H9 (cell line): ENCODE measurements around the gene SERBP1. TPM values are rescaled to one million over a fixed set of nuclear protein-coding genes. Genes with fewer than 3 reads are reported as not detected.

Experiments
- DNase-seq: peaks from one replicate; pipeline ENCODE4 v3.0.0-alpha.2; 2017
- H2AFZ ChIP-seq: one replicate; pipeline ENCODE4 v1.6.1; 2013; ENCODE audit warnings: mild to moderate bottlenecking, low read length, control low read depth, moderate library complexity
- H2AK5ac ChIP-seq: 2 replicates; pipeline ENCODE4 v1.6.1; 2013; ENCODE audit warnings: low read length, control low read depth, mixed read lengths; ENCODE audit not compliant: insufficient read length
- H2BK120ac ChIP-seq: one replicate; pipeline ENCODE4 v1.6.1; 2013; ENCODE audit warnings: low read depth, mild to moderate bottlenecking, low read length, control low read depth, inconsistent platforms; ENCODE audit not compliant: poor library complexity, severe bottlenecking
- H2BK12ac ChIP-seq: 2 replicates; pipeline ENCODE4 v1.6.1; 2013; ENCODE audit warnings: low read length, control low read depth, mixed read lengths, low read depth; ENCODE audit not compliant: insufficient read length
- H2BK15ac ChIP-seq: 2 replicates; pipeline ENCODE4 v1.6.1; 2013; ENCODE audit warnings: low read depth, low read length, control low read depth
- H2BK20ac ChIP-seq: one replicate; pipeline ENCODE4 v1.6.1; 2013; ENCODE audit warnings: low read depth, mild to moderate bottlenecking, low read length, control low read depth, inconsistent platforms; ENCODE audit not compliant: poor library complexity, severe bottlenecking
- H2BK5ac ChIP-seq: 2 replicates; pipeline ENCODE4 v1.6.1; 2013; ENCODE audit warnings: low read length, control low read depth, mixed read lengths; ENCODE audit not compliant: insufficient read length
- H3K14ac ChIP-seq: 2 replicates; pipeline ENCODE4 v1.6.1; 2013; ENCODE audit warnings: low read length, control low read depth; ENCODE audit not compliant: insufficient read depth
- H3K18ac ChIP-seq: 2 replicates; pipeline ENCODE4 v1.6.1; 2013; ENCODE audit warnings: low read depth, mild to moderate bottlenecking, mixed read lengths, low read length, control low read depth; ENCODE audit not compliant: insufficient read length
- H3K23ac ChIP-seq: 2 replicates; pipeline ENCODE4 v1.6.1; 2013; ENCODE audit warnings: low read length, control low read depth, mixed read lengths, low read depth; ENCODE audit not compliant: insufficient read length
- H3K23me2 ChIP-seq: 2 replicates; pipeline ENCODE4 v1.6.1; 2013; ENCODE audit warnings: low read depth, mild to moderate bottlenecking, mixed read lengths, low read length, control low read depth; ENCODE audit not compliant: insufficient read length, poor library complexity, severe bottlenecking
- H3K27ac ChIP-seq: 2 replicates; pipeline ENCODE4 v1.5.1; 2013; ENCODE audit warnings: low read length, control low read depth, mixed read lengths, low read depth; ENCODE audit not compliant: insufficient read length
- H3K27me3 ChIP-seq: 2 replicates; pipeline ENCODE4 v1.6.1; 2013; ENCODE audit warnings: low read length, control low read depth, inconsistent platforms; ENCODE audit not compliant: insufficient read depth
- H3K4ac ChIP-seq: 2 replicates; pipeline ENCODE4 v1.6.1; 2013; ENCODE audit warnings: low read depth, mild to moderate bottlenecking, control low read depth, inconsistent platforms, low read length, moderate library complexity
- H3K4me1 ChIP-seq: 2 replicates; pipeline ENCODE4 v1.6.1; 2013; ENCODE audit warnings: low read length, control low read depth, inconsistent platforms; ENCODE audit not compliant: insufficient read depth
- H3K4me2 ChIP-seq: 2 replicates; pipeline ENCODE4 v1.6.1; 2013; ENCODE audit warnings: low read length, control low read depth, mixed read lengths; ENCODE audit not compliant: insufficient read length, insufficient read depth
- H3K56ac ChIP-seq: 2 replicates; pipeline ENCODE4 v1.6.1; 2013; ENCODE audit warnings: low read depth, mild to moderate bottlenecking, mixed read lengths, low read length, control low read depth; ENCODE audit not compliant: insufficient read length
- H3K79me1 ChIP-seq: 2 replicates; pipeline ENCODE4 v1.6.1; 2013; ENCODE audit warnings: low read depth, mild to moderate bottlenecking, moderate library complexity, low read length, control low read depth, inconsistent platforms; ENCODE audit not compliant: insufficient read depth, poor library complexity, severe bottlenecking
- H3K79me2 ChIP-seq: 2 replicates; pipeline ENCODE4 v1.6.1; 2013; ENCODE audit warnings: low read length, control low read depth, inconsistent platforms; ENCODE audit not compliant: insufficient read depth
- H3K9ac ChIP-seq: 2 replicates; pipeline ENCODE4 v1.6.1; 2013; ENCODE audit warnings: low read length, control low read depth, mixed read lengths; ENCODE audit not compliant: insufficient read length; ENCODE audit errors: extremely low read depth
- H3K9me3 ChIP-seq: one replicate; pipeline ENCODE4 v1.6.1; 2013; ENCODE audit warnings: low read depth, low read length, inconsistent platforms; ENCODE audit not compliant: control insufficient read depth
- H3T11ph ChIP-seq: one replicate; pipeline ENCODE4 v1.6.1; 2013; ENCODE audit warnings: mild to moderate bottlenecking, low read length, control low read depth, inconsistent platforms
- H4K20me1 ChIP-seq: one replicate; pipeline ENCODE4 v1.6.1; 2013; ENCODE audit not compliant: control insufficient read depth, insufficient read length, insufficient read depth
- H4K5ac ChIP-seq: 2 replicates; pipeline ENCODE4 v1.6.1; 2013; ENCODE audit warnings: low read depth, mild to moderate bottlenecking, mixed read lengths, low read length, control low read depth; ENCODE audit not compliant: insufficient read length
- H4K8ac ChIP-seq: replicated peaks from 2 replicates; pipeline ENCODE4 v1.6.1; 2013; ENCODE audit warnings: low read length, control low read depth, mixed read lengths, low read depth; ENCODE audit not compliant: insufficient read length
- H4K91ac ChIP-seq: 2 replicates; pipeline ENCODE4 v1.6.1; 2013; ENCODE audit warnings: low read depth, mild to moderate bottlenecking, moderate library complexity, mixed read lengths, low read length, control low read depth; ENCODE audit not compliant: insufficient read length
- H3K27ac Mint-ChIP-seq, 3 experiments: 2 replicates in 2 of 3; 3 replicates in 1 of 3; pipeline ENCODE4 v1.8.0; 2020 to 2021; ENCODE audit warnings: mixed read lengths in 3 of 3, mild to moderate bottlenecking in 1 of 3, moderate library complexity in 1 of 3
- H3K27me3 Mint-ChIP-seq: 2 replicates; pipeline ENCODE4 v1.8.0; 2021; ENCODE audit warnings: low read depth, mild to moderate bottlenecking, moderate library complexity, mixed read lengths
- H3K36me3 Mint-ChIP-seq, 3 experiments: 2 replicates in 2 of 3; 3 replicates in 1 of 3; pipeline ENCODE4 v1.8.0; 2020 to 2021; ENCODE audit warnings: low read depth in 3 of 3, mixed read lengths in 3 of 3; ENCODE audit not compliant: insufficient read depth in 1 of 3
- H3K4me1 Mint-ChIP-seq, 2 experiments: 2 replicates each; pipeline ENCODE4 v1.8.0; 2020; ENCODE audit warnings: mixed read lengths in 2 of 2
- H3K4me3 Mint-ChIP-seq, 2 experiments: 2 replicates in 1 of 2; 3 replicates in 1 of 2; pipeline ENCODE4 v1.8.0; 2020 to 2021; ENCODE audit warnings: mild to moderate bottlenecking in 2 of 2, mixed read lengths in 2 of 2, moderate library complexity in 1 of 2
- H3K9me3 Mint-ChIP-seq, 2 experiments: 2 replicates in 1 of 2; 3 replicates in 1 of 2; pipeline ENCODE4 v1.8.0; 2020; ENCODE audit warnings: mild to moderate bottlenecking in 2 of 2, mixed read lengths in 2 of 2, moderate library complexity in 1 of 2
- WGBS: extraction: QIAGEN DNeasy Blood & Tissue Kit; methylation state at CpG from one replicate; pipeline ENCODE4 v1.1.7; 2013; ENCODE audit warnings: missing lambda C conversion rate, low lambda C conversion rate, mixed read lengths; ENCODE audit not compliant: insufficient read length; ENCODE audit errors: extremely low coverage; 5-methylcytosine and 5-hydroxymethylcytosine counted together
- total RNA-seq: library from RNA; stranded (reverse); gene quantifications from 2 replicates; pipeline ENCODE4 v1.2.1, GENCODE V29; 2021
- TF ChIP-seq, protein P1 (sequence below): fragments of 200-600 bp; sonication (generic); conservative IDR thresholded peaks from 3 replicates; pipeline ENCODE4 v1.8.0; 2021; ENCODE audit warnings: antibody characterized with exemption, mild to moderate bottlenecking

Gene SERBP1
- total RNA-seq, 1 experiment from 2014 or later: 495 TPM

DNA sequence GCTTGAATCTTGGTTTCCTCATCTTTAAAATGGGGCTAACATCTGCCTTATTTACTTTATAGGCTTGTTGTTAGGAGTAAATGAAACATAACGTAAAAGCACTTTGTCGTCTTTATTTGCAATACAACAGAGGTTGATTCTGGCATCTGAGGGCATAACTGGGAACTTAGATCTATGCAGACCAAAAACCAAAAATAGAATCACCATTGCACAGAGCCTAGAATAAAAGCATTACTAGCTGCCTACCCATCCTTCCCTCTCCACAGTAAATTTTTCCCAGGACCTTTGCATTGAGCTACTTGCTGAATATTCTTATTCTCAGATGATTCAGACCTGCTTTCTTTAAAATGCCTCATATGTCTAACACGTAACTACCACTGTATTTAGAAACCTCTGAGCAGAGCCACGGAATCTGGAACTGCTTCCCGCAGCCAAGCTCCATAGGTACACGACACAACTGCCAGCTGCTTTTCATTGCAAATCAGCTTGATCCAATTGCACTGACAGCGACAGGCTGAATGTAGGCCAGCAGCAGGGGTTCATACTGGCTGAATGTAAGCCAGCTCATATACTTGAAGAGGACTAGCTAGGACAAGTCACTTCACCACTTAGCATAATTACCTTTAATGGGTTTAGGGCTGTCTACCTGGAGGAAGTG, 33.2 kb upstream of the SERBP1 start:
- Histone ChIP-seq H3K79me1 (no peaks in the 10 kb centered on the region), H3K27me3 (no peaks in the 10 kb centered on the region), H4K8ac (no peak overlapping the region), H3K4me2 (no peak overlapping the region), H2BK20ac (no peak overlapping the region), H3K79me2 (no peaks in the 10 kb centered on the region), H2BK5ac (no peak overlapping the region), H3K23me2 (no peaks in the 10 kb centered on the region), H2BK120ac (no peak overlapping the region), H2AFZ (no peak overlapping the region), H3K9me3 (no peaks in the 10 kb centered on the region), H3K18ac (no peak overlapping the region), H3K56ac (no peak overlapping the region), H2BK12ac (no peak overlapping the region), H3K27ac (no peak overlapping the region), H4K5ac (no peak overlapping the region), H3K4ac (no peak overlapping the region), H3K23ac (no peak overlapping the region), H2AK5ac (no peak overlapping the region), H3K9ac (no peak overlapping the region), H3K14ac (no peak overlapping the region), H3K4me1 (peaks cover 15% of the 10 kb centered on the region), H4K91ac (no peak overlapping the region), H2BK15ac (no peak overlapping the region), H4K20me1 (no peaks in the 10 kb centered on the region), H3T11ph (no peak overlapping the region)
- Mint-ChIP-seq H3K36me3 (no peaks in the 10 kb centered on the region), H3K4me1 (peaks cover 54 to 57% of the 10 kb centered on the region in 2 experiments), H3K27ac (no peak overlapping the region), H3K4me3 (peak overlapping the region in 1 of 2 experiments; percentile 10; a peak in 1 of 5 replicates), H3K9me3 (no peaks in the 10 kb centered on the region), H3K27me3 (peaks cover 29% of the 10 kb centered on the region)
- DNase-seq: peak; percentile 50
- TF ChIP-seq, protein P1, sequence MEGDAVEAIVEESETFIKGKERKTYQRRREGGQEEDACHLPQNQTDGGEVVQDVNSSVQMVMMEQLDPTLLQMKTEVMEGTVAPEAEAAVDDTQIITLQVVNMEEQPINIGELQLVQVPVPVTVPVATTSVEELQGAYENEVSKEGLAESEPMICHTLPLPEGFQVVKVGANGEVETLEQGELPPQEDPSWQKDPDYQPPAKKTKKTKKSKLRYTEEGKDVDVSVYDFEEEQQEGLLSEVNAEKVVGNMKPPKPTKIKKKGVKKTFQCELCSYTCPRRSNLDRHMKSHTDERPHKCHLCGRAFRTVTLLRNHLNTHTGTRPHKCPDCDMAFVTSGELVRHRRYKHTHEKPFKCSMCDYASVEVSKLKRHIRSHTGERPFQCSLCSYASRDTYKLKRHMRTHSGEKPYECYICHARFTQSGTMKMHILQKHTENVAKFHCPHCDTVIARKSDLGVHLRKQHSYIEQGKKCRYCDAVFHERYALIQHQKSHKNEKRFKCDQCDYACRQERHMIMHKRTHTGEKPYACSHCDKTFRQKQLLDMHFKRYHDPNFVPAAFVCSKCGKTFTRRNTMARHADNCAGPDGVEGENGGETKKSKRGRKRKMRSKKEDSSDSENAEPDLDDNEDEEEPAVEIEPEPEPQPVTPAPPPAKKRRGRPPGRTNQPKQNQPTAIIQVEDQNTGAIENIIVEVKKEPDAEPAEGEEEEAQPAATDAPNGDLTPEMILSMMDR: no peak
- WGBS: no CpG with 5 or more reads among the region's 7 CpGs
